ENCODE results near the gene DUSP9.
"Not testable (repeated sequence)": the region's sequence is repeated elsewhere in the genome, so short reads cannot be mapped to it uniquely, and the experiment has no call there.

Gene DUSP9

DNA sequence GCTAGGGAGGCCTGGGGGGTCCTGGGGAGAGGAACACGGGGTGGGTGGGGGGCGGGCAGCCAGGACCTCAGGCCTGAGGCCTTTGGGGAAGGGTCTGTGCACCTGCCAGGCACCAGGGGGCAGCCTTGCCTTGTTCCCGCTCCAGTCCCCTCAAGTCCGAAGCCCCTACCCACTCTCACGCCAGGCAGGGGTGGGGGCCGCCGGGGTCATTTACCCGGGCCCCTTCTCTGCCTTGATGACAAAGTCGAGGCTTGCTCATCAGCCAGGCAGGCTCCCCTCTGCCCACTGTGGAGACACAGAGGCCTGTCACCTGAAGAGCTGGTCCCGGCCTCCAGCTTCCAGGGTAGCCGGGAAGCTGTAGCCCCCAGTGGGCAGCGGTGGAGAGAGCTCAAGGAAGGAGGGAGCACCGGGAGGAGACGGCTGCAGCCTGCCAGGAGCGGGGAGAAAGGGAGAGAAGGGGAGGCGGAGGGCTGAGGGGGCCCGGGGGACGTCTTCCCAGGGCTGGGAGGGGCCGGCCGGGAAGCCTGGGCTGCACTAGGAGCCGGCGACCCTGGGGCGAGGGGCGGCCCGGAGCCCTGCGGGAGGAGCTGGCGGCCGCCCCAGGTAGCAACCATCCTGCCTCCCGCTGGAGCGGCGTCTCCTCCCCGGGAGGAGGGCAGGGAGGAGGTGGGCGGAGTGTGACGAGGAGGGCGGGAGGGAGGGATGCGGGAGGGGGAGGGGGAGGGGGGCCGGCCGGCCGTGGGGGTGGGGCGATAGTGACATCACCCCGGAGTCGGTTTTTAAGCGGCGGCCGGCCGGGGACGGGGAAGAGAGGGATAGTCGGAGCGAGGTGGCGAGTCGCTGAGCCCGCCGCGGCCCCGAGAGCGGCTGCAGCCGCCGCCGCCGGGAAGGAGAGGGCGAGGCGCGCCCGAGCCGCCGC is 40.4 kb downstream of the DUSP9 start, which contains the start of gene SLC6A8:
Gene SLC6A8, plus strand, starts transcription at position 806 of the 919 bp plus-strand sequence. CDS start 649 bp downstream, outside the sequence.
- no peak within 1 kb of the TSS for H3K4me3 ChIP-seq (ENCODE audit: low read depth in 1 of 2, low read length in 2 of 2)
- no peak within 1 kb of the TSS for H3K9ac ChIP-seq (ENCODE audit: low read length)
- H3K4me1 ChIP-seq (ENCODE audit: insufficient read depth, low read length), result peaks cover 10% of the 10 kb centered on the region
- H3K27me3 ChIP-seq (ENCODE audit: control insufficient read depth in 1 of 2, insufficient read depth in 2 of 2, low read length in 2 of 2), result peaks cover 0 to 18% of the 10 kb centered on the region in 2 donors
- no peaks in the 10 kb centered on the region for H3K9me3 ChIP-seq (ENCODE audit: low read length)
- no peaks in the 10 kb centered on the region for H3K36me3 ChIP-seq (ENCODE audit: insufficient read depth, low read length)
- no peak within 1 kb of the TSS for H3K27ac ChIP-seq (ENCODE audit: low read depth, low read length)

DNA sequence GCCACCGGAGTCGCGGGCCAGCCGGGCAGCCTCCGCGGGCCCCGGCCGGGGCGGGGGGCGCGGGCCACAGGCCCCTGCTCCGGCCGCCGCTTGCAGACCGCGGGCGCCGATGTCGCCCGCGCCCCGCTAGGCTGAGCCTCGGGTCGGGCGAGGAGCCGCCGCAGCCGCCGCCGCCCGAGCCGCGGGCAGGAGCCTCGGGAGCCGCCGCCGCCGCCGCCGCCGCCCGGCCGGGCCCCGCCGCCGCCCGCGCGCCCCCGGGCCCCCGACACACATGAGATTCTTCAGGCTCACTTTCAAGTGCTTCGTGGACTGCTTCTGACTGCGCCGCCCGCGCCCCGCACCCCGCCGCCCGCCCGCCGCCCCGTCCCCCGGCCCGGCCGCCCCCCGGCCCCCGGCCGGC is 41.1 kb downstream of the DUSP9 start:
- H3K4me3 ChIP-seq (ENCODE audit: low read depth in 1 of 2, low read length in 2 of 2), result no peak overlapping the region
- no peak overlapping the region for H3K27ac ChIP-seq (ENCODE audit: low read depth, low read length)

DNA sequence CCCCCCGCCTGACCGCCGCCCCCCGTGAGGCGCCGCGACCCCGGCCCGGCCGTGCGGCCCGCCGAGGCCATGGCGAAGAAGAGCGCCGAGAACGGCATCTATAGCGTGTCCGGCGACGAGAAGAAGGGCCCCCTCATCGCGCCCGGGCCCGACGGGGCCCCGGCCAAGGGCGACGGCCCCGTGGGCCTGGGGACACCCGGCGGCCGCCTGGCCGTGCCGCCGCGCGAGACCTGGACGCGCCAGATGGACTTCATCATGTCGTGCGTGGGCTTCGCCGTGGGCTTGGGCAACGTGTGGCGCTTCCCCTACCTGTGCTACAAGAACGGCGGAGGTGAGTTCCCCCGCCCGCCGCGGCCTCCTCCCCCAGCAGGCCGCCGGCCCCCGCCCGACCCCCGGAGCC is 41.5 kb downstream of the DUSP9 start:
- Histone ChIP-seq H3K4me1 (ENCODE audit: insufficient read depth, low read length) (peaks cover 10% of the 10 kb centered on the region), H3K27ac (ENCODE audit: low read depth, low read length) (no peak overlapping the region), H3K9me3 (ENCODE audit: low read length) (no peaks in the 10 kb centered on the region), H3K36me3 (ENCODE audit: insufficient read depth, low read length) (no peaks in the 10 kb centered on the region), H3K4me3 (ENCODE audit: low read depth in 1 of 2, low read length in 2 of 2) (no peak overlapping the region), H3K27me3 (ENCODE audit: control insufficient read depth in 1 of 2, insufficient read depth in 2 of 2, low read length in 2 of 2) (peaks cover 0 to 18% of the 10 kb centered on the region in 2 donors), H3K9ac (ENCODE audit: low read length) (no peak overlapping the region)

More for the DNA sequence above, 41.1 kb downstream of the DUSP9 start:
- Histone ChIP-seq H3K36me3 (ENCODE audit: insufficient read depth, low read length) (no peaks in the 10 kb centered on the region), H3K27me3 (ENCODE audit: control insufficient read depth in 1 of 2, insufficient read depth in 2 of 2, low read length in 2 of 2) (peaks cover 0 to 18% of the 10 kb centered on the region in 2 donors), H3K9ac (ENCODE audit: low read length) (no peak overlapping the region), H3K4me1 (ENCODE audit: insufficient read depth, low read length) (peaks cover 10% of the 10 kb centered on the region), H3K9me3 (ENCODE audit: low read length) (no peaks in the 10 kb centered on the region)

DNA sequence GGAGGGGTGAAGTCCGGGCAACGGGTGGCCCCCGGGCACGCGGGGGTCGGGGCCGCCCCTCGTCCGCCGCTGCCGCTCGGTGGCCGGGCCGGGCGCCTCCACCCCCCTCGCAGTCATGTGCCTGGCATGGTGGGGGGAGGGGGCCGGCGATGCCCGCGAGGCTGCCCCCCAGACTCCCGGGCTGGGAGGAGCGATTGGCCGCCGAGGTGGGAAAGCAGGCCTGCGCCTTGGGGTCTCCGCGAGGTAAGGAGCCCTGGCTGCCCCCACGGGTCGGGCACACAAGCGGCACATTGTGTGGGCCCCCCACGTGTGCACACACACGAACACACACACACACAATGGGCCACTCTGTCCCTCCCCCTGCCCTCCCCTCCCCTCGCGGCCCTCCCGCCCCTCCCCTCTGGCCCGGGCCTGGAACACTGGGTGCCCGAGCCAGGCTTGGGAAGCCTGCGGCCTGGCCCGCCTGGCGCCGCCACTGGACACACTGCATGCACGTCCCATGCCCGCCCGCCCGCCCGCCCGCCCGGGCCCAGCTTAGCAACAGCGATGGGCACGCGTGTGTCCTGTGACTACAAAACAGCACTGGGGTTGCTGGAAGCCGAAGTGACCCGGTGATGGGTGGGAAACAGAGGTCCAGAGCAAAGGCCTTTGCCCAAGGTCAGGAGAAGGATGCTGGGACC is 42.0 kb downstream of the DUSP9 start:
- no peak overlapping the region for H3K9ac ChIP-seq (ENCODE audit: low read length)
- H3K27ac ChIP-seq (ENCODE audit: low read depth, low read length), result no peak overlapping the region
- no peaks in the 10 kb centered on the region for H3K36me3 ChIP-seq (ENCODE audit: insufficient read depth, low read length)
- no peaks in the 10 kb centered on the region for H3K9me3 ChIP-seq (ENCODE audit: low read length)
- no peak overlapping the region for H3K4me3 ChIP-seq (ENCODE audit: low read depth in 1 of 2, low read length in 2 of 2)
- peaks cover 10% of the 10 kb centered on the region for H3K4me1 ChIP-seq (ENCODE audit: insufficient read depth, low read length)
- peaks cover 0 to 18% of the 10 kb centered on the region in 2 donors for H3K27me3 ChIP-seq (ENCODE audit: control insufficient read depth in 1 of 2, insufficient read depth in 2 of 2, low read length in 2 of 2)

DNA sequence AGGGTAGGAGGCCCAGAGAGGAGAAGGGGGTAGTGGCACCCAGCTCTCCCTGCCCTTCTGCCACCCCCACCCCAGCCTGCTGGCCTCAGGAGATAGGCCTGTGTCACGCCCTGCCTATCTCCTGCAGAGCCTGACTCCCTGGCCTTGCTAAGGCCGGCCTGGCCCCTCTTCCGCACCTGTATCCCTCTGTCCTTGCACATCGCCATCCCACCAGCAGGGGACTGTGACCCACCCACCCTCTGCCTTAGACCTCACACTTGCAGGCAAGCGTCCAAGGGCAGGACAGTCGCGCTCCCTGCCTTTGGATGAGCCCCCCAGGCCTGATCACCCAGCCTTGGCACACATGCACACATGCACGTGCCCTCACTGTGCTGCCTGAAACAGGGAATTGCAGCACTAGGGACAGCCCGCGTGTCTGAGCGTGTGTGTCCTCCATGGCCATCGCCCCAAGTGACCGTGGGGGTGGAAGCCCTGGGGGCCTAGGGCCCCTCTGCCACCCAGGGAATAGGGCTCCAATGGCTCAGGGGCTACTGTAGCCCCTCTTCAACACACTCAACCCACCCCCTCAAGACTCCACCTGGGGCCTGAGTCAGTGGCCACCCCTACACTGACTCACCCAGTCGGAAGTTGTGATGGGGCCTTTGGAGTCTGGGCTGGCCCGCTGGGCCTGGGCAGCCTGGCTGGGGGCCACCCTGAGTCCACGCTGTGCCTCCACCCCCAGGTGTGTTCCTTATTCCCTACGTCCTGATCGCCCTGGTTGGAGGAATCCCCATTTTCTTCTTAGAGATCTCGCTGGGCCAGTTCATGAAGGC is 42.9 kb downstream of the DUSP9 start:
- no peaks in the 10 kb centered on the region for H3K36me3 ChIP-seq (ENCODE audit: insufficient read depth, low read length)
- H3K9ac ChIP-seq (ENCODE audit: low read length), result no peak overlapping the region
- peaks cover 0 to 17% of the 10 kb centered on the region in 2 donors for H3K27me3 ChIP-seq (ENCODE audit: control insufficient read depth in 1 of 2, insufficient read depth in 2 of 2, low read length in 2 of 2)
- H3K27ac ChIP-seq (ENCODE audit: low read depth, low read length), result peak overlapping the region; percentile 75
- no peaks in the 10 kb centered on the region for H3K9me3 ChIP-seq (ENCODE audit: low read length)
- peaks cover 10% of the 10 kb centered on the region for H3K4me1 ChIP-seq (ENCODE audit: insufficient read depth, low read length)
- peak overlapping the region; percentile 32 to 43 for H3K4me3 ChIP-seq (ENCODE audit: low read depth in 1 of 2, low read length in 2 of 2)

DNA sequence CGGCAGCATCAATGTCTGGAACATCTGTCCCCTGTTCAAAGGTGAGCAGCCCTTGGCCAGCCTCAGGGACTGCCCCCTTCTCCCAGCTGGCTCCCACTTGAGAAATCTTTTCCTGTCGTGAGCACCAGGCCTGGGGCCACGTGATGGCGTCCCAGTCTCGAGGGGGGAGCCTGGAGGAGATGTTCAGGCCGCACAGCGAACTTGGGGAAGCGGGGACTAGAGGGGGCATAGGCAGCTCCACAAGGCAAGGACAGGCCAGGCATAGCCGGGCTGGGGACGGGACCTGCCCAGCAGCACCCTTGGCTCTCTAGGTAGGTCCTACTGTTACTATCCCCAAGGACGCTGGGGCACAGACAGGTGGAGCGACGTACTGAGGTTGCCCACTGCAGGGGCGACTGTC is 43.5 kb downstream of the DUSP9 start:
- H3K27ac ChIP-seq (ENCODE audit: low read depth, low read length), result peak overlapping the region; percentile 75
- no peak overlapping the region for H3K4me3 ChIP-seq (ENCODE audit: low read depth in 1 of 2, low read length in 2 of 2)
- peaks cover 10% of the 10 kb centered on the region for H3K4me1 ChIP-seq (ENCODE audit: insufficient read depth, low read length)
- no peaks in the 10 kb centered on the region for H3K9me3 ChIP-seq (ENCODE audit: low read length)
- no peak overlapping the region for H3K9ac ChIP-seq (ENCODE audit: low read length)
- peaks cover 0 to 11% of the 10 kb centered on the region in 2 donors for H3K27me3 ChIP-seq (ENCODE audit: control insufficient read depth in 1 of 2, insufficient read depth in 2 of 2, low read length in 2 of 2)
- H3K36me3 ChIP-seq (ENCODE audit: insufficient read depth, low read length), result no peaks in the 10 kb centered on the region

DNA sequence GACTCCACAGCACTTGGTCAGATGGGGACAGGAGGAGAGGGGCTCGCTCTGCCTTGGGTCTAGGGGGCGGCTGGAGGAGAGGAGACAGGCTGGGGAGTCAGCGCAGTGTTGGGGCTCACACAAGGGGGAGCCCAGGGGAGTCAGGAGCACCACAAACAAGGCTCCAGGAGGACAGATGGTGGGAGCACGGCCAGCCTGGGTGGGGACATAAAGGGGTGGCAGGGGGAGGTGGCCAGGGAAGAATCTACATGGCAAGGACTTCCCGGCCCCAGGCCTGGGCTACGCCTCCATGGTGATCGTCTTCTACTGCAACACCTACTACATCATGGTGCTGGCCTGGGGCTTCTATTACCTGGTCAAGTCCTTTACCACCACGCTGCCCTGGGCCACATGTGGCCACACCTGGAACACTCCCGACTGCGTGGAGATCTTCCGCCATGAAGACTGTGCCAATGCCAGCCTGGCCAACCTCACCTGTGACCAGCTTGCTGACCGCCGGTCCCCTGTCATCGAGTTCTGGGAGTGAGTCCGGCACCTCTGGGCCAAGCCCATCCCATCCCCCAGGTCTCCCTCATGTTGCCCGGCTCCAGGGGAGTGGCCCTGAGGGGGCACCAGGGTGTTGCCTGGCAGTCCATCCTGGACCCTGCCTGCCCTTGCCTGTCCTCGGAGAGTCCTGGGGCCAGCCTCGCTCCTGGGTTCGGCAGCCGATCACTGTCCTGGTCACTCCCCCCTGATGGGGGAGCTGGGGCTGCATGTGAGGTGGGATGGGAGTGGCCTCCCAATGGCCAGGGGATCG is 44.2 kb downstream of the DUSP9 start:
- H3K4me1 ChIP-seq (ENCODE audit: insufficient read depth, low read length); H3K27ac ChIP-seq (ENCODE audit: low read depth, low read length); H3K9me3 ChIP-seq (ENCODE audit: low read length); H3K27me3 ChIP-seq (ENCODE audit: control insufficient read depth in 1 of 2, insufficient read depth in 2 of 2, low read length in 2 of 2); H3K4me3 ChIP-seq (ENCODE audit: low read depth in 1 of 2, low read length in 2 of 2); H3K9ac ChIP-seq (ENCODE audit: low read length); H3K36me3 ChIP-seq (ENCODE audit: insufficient read depth, low read length): not testable (repeated sequence)

DNA sequence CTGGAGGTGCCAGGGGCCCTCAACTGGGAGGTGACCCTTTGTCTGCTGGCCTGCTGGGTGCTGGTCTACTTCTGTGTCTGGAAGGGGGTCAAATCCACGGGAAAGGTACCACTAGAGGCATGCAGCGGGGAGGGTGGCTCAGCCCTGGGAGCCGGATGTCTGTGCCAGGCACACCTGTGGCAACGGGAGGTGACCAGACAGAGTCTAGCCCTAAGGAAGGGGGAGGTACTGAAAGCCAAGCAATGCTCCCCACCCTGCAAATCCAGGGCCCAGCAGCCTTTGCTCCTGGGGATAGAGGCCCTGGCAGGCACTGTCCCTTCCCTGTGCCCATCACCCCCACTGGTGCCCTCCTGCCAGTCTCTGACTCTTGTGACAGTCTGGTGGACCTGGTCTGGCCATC is 45.0 kb downstream of the DUSP9 start:
- H3K36me3 ChIP-seq (ENCODE audit: insufficient read depth, low read length), result no peaks in the 10 kb centered on the region
- H3K27ac ChIP-seq (ENCODE audit: low read depth, low read length), result no peak overlapping the region
- H3K4me1 ChIP-seq (ENCODE audit: insufficient read depth, low read length), result peaks cover 10% of the 10 kb centered on the region

DNA sequence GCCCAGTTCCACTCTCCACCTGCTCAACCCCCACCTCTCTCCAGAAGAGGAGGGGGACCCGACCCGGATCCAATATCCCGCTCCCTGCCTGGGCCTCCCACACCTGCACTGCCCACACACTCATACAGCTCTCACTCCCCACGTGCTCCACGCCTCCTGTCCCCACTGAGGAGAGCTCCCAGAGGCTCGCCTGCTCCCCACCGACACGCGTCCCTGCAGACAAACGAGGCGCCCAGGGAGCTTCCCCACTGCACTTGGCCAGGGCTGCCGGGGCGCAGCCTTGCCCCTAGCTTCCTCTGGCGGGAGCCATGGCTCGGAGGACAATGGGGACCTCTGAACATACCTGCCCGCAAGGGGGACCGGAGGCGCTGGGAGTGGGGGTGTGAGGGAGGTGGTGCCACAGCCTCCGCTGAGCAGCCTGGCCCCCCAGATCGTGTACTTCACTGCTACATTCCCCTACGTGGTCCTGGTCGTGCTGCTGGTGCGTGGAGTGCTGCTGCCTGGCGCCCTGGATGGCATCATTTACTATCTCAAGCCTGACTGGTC is 45.7 kb downstream of the DUSP9 start:
- Histone ChIP-seq H3K27me3 (ENCODE audit: control insufficient read depth in 1 of 2, insufficient read depth in 2 of 2, low read length in 2 of 2) (peaks cover 0 to 5% of the 10 kb centered on the region in 2 donors), H3K9me3 (ENCODE audit: low read length) (no peaks in the 10 kb centered on the region), H3K9ac (ENCODE audit: low read length) (no peak overlapping the region), H3K4me1 (ENCODE audit: insufficient read depth, low read length) (peaks cover 10% of the 10 kb centered on the region), H3K36me3 (ENCODE audit: insufficient read depth, low read length) (no peaks in the 10 kb centered on the region), H3K4me3 (ENCODE audit: low read depth in 1 of 2, low read length in 2 of 2) (no peak overlapping the region), H3K27ac (ENCODE audit: low read depth, low read length) (no peak overlapping the region)

More for the DNA sequence above, 45.0 kb downstream of the DUSP9 start:
- H3K27me3 ChIP-seq (ENCODE audit: control insufficient read depth in 1 of 2, insufficient read depth in 2 of 2, low read length in 2 of 2), result peaks cover 0 to 8% of the 10 kb centered on the region in 2 donors
- no peaks in the 10 kb centered on the region for H3K9me3 ChIP-seq (ENCODE audit: low read length)
- no peak overlapping the region for H3K4me3 ChIP-seq (ENCODE audit: low read depth in 1 of 2, low read length in 2 of 2)
- no peak overlapping the region for H3K9ac ChIP-seq (ENCODE audit: low read length)

DNA sequence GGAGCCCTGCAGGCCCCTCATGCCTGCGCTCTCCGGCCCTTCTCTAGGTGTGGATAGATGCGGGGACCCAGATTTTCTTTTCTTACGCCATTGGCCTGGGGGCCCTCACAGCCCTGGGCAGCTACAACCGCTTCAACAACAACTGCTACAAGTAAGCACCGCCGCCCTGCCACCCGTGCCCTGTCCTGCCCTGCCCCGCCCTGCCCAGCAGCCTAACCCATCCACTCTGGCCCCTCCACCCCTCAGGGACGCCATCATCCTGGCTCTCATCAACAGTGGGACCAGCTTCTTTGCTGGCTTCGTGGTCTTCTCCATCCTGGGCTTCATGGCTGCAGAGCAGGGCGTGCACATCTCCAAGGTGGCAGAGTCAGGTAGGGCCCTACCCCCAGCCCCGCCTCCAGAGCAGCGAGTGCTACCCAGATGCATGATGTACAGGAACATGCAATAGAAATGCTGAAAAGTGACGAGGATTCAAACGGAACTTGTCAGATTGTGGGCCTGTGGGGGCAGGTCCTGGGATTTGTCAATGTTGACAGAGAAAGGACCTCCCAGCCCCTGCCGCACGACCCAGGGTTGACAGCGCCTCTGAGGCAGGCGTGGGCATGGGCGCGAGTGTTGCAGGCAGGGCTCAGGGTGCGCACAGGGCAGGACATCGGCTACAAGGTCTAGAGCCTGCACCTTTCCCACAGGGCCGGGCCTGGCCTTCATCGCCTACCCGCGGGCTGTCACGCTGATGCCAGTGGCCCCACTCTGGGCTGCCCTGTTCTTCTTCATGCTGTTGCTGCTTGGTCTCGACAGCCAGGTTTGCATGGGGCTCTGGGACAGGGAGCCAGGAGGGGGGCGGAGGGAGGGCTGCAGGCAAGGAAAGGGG is 46.4 kb downstream of the DUSP9 start:
- peaks cover 0 to 5% of the 10 kb centered on the region in 2 donors for H3K27me3 ChIP-seq (ENCODE audit: control insufficient read depth in 1 of 2, insufficient read depth in 2 of 2, low read length in 2 of 2)
- no peak overlapping the region for H3K27ac ChIP-seq (ENCODE audit: low read depth, low read length)
- peaks cover 10% of the 10 kb centered on the region for H3K4me1 ChIP-seq (ENCODE audit: insufficient read depth, low read length)
- no peak overlapping the region for H3K4me3 ChIP-seq (ENCODE audit: low read depth in 1 of 2, low read length in 2 of 2)
- no peaks in the 10 kb centered on the region for H3K36me3 ChIP-seq (ENCODE audit: insufficient read depth, low read length)
- H3K9me3 ChIP-seq (ENCODE audit: low read length), result no peaks in the 10 kb centered on the region
- H3K9ac ChIP-seq (ENCODE audit: low read length), result no peak overlapping the region
